ENCODE measurements around the gene SORBS1. TPM values are rescaled to one million over a fixed set of nuclear protein-coding genes. Genes with fewer than 3 reads are reported as not detected.
A peak's percentile ranks its signal among the peaks of the same experiment; 100 is the strongest.

Gene SORBS1
- total RNA-seq, 1 donor from 2014 or later = 221 TPM

DNA sequence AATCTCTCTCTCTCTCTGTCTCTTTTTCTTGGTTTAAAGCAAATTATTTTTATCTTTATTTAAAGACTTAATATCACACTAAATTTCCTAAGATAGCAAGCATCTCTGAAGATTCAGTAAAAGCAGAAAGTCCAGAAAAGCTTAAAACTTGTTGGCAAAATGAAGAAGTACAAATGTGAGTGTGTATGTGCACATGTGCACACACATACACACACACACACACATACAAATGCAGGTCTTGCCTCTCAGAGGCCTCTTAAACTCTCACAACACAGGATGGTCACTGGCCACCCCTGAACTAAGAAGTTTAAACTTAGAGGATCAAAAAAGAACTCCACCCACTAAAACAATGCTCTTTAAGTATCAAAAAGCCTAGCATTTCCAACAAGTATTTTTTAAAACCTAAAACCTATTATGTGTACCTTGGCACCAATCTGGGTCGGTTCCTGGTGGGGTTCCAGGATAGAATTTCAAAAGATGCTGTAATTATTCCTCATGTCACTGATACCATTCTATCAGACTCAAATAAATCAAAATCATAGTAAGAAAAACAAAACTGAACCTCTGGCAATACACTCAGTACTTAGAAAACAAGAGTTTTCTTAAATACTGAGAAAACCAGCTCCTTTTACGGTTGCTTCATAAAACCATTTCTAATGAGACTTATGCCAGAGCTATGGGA is 55.0 kb downstream of the SORBS1 start:
- Mint-ChIP-seq H3K27ac (ENCODE audit: unreplicated experiment) (no peak overlapping the region), H3K27me3 (ENCODE audit: unreplicated experiment) (no peaks in the 10 kb centered on the region), H3K4me1 (ENCODE audit: low read depth, unreplicated experiment) (peaks cover 53% of the 10 kb centered on the region), H3K4me3 (ENCODE audit: unreplicated experiment) (peak overlapping the region; percentile 25), H3K9me3 (ENCODE audit: unreplicated experiment) (peaks cover 3% of the 10 kb centered on the region), H3K36me3 (ENCODE audit: unreplicated experiment) (no peaks in the 10 kb centered on the region)
- DNase-seq = no peak
- TF ChIP-seq, protein P1, sequence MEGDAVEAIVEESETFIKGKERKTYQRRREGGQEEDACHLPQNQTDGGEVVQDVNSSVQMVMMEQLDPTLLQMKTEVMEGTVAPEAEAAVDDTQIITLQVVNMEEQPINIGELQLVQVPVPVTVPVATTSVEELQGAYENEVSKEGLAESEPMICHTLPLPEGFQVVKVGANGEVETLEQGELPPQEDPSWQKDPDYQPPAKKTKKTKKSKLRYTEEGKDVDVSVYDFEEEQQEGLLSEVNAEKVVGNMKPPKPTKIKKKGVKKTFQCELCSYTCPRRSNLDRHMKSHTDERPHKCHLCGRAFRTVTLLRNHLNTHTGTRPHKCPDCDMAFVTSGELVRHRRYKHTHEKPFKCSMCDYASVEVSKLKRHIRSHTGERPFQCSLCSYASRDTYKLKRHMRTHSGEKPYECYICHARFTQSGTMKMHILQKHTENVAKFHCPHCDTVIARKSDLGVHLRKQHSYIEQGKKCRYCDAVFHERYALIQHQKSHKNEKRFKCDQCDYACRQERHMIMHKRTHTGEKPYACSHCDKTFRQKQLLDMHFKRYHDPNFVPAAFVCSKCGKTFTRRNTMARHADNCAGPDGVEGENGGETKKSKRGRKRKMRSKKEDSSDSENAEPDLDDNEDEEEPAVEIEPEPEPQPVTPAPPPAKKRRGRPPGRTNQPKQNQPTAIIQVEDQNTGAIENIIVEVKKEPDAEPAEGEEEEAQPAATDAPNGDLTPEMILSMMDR (IDR thresholded peaks at IDR 0.05; ENCODE audit: partially characterized antibody, unreplicated experiment) = no peak

DNA sequence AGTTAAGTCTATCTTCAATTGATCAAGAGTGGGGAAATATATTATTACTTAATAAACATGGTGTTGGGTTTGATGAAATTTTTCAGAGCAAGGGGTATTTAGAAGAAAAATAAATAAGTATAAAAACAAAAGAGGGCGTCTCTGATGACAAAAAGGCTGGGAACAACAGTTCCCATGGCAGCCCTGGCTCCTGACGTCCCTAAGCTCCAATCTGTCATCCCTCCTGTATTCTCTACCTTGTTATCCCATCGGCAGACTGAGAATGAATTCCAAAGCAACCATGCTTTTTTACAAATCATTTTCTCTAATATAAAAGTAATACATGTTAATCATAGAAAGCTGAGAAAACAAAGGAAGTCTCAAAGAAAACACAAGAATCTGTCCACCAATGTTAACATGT is 55.5 kb downstream of the SORBS1 start:
- H3K27ac Mint-ChIP-seq (ENCODE audit: unreplicated experiment) = peak overlapping the region; percentile 5

DNA sequence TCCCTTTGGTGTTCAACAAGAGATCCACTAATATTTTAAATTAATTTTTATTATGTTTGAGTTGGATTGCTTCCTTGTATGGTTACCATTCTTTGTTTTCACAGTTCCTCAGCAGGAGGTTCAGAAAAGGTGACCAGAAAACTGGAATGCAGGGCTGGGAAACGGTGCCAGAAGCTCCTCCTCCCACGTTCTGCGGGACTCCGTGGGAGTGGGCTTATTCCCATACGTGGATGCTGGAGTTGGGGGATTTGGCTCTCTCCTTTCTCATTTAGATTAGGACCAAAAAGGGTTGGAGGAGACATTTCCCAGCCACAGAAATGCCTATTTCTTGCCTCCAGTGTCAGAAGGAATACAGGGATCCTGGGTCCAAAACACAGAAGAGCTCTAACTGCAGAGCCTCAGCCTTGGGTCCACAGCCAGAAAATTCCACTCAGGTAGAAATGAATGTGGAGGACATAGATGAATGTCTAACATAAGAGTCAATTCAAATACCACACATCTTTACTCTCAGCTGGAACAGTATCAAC is 56.0 kb downstream of the SORBS1 start:
- TF ChIP-seq, protein P1 (IDR thresholded peaks at IDR 0.05; ENCODE audit: partially characterized antibody, unreplicated experiment) = no peak
- peaks cover 3% of the 10 kb centered on the region for H3K9me3 Mint-ChIP-seq (ENCODE audit: unreplicated experiment)
- no peak overlapping the region for H3K4me3 Mint-ChIP-seq (ENCODE audit: unreplicated experiment)
- H3K27me3 Mint-ChIP-seq (ENCODE audit: unreplicated experiment) = no peaks in the 10 kb centered on the region
- H3K27ac Mint-ChIP-seq (ENCODE audit: unreplicated experiment) = peak overlapping the region; percentile 5
- DNase-seq = no peak
- no peaks in the 10 kb centered on the region for H3K36me3 Mint-ChIP-seq (ENCODE audit: unreplicated experiment)
- H3K4me1 Mint-ChIP-seq (ENCODE audit: low read depth, unreplicated experiment) = peaks cover 58% of the 10 kb centered on the region

More for the DNA sequence above, 55.5 kb downstream of the SORBS1 start:
- TF ChIP-seq, protein P1 (IDR thresholded peaks at IDR 0.05; ENCODE audit: partially characterized antibody, unreplicated experiment) = no peak
- Mint-ChIP-seq H3K36me3 (ENCODE audit: unreplicated experiment) (no peaks in the 10 kb centered on the region), H3K4me1 (ENCODE audit: low read depth, unreplicated experiment) (peaks cover 58% of the 10 kb centered on the region), H3K9me3 (ENCODE audit: unreplicated experiment) (peaks cover 3% of the 10 kb centered on the region), H3K27me3 (ENCODE audit: unreplicated experiment) (no peaks in the 10 kb centered on the region), H3K4me3 (ENCODE audit: unreplicated experiment) (peak overlapping the region; percentile 14)
- no peak for DNase-seq

DNA sequence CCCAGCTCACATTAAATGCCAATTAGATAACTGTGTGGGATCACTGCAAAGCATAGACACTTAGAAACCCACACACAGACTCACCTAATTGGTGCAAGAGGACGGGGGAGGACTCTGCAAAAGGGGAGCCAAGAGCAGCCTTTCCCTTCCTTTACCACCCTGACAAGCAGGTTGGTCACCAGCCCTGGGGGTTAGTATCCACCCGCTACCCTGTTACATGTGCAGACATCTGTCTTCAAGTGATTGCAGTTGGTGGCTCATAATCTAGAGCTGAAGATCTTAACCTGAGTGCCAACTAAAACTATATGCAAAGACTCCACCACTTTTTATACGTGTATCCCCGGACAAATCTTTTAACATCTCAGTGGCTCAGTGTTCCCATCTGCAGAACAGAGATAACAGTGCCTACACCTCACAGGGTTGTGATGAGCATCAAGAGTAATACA is 56.9 kb downstream of the SORBS1 start:
- no peak overlapping the region for H3K4me3 Mint-ChIP-seq (ENCODE audit: unreplicated experiment)
- no peak for DNase-seq
- H3K9me3 Mint-ChIP-seq (ENCODE audit: unreplicated experiment) = peaks cover 3% of the 10 kb centered on the region
- no peaks in the 10 kb centered on the region for H3K27me3 Mint-ChIP-seq (ENCODE audit: unreplicated experiment)
- no peaks in the 10 kb centered on the region for H3K36me3 Mint-ChIP-seq (ENCODE audit: unreplicated experiment)
- TF ChIP-seq, protein P1 (IDR thresholded peaks at IDR 0.05; ENCODE audit: partially characterized antibody, unreplicated experiment) = no peak
- no peak overlapping the region for H3K27ac Mint-ChIP-seq (ENCODE audit: unreplicated experiment)
- peaks cover 57% of the 10 kb centered on the region for H3K4me1 Mint-ChIP-seq (ENCODE audit: low read depth, unreplicated experiment)

DNA sequence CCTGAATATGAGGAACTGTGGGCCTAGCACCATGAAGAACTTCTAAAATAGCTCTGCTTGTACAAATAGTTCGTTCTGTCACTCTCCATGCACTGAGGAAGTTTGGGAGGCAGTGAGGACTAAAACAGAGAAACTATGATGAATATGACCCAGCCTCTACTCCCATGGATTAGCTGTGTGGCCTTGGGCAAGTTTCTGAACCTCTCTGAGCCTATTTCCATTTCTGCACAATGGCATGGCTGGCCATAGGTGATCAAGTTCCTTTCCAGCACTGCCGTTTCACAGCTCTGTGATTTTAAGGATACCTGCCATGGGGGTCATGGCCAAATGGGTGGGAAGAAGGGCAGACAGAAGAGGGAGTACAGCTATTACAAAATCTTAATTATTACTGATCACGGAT is 57.6 kb downstream of the SORBS1 start:
- no peaks in the 10 kb centered on the region for H3K36me3 Mint-ChIP-seq (ENCODE audit: unreplicated experiment)
- no peaks in the 10 kb centered on the region for H3K27me3 Mint-ChIP-seq (ENCODE audit: unreplicated experiment)
- peaks cover 50% of the 10 kb centered on the region for H3K4me1 Mint-ChIP-seq (ENCODE audit: low read depth, unreplicated experiment)
- no peak for DNase-seq
- H3K4me3 Mint-ChIP-seq (ENCODE audit: unreplicated experiment) = no peak overlapping the region
- TF ChIP-seq, protein P1 (IDR thresholded peaks at IDR 0.05; ENCODE audit: partially characterized antibody, unreplicated experiment) = no peak
- H3K9me3 Mint-ChIP-seq (ENCODE audit: unreplicated experiment) = peaks cover 3% of the 10 kb centered on the region
- no peak overlapping the region for H3K27ac Mint-ChIP-seq (ENCODE audit: unreplicated experiment)

All from glutamatergic neuron (in vitro differentiated cells).